ENCODE results near the gene MYO1A.

DNA sequence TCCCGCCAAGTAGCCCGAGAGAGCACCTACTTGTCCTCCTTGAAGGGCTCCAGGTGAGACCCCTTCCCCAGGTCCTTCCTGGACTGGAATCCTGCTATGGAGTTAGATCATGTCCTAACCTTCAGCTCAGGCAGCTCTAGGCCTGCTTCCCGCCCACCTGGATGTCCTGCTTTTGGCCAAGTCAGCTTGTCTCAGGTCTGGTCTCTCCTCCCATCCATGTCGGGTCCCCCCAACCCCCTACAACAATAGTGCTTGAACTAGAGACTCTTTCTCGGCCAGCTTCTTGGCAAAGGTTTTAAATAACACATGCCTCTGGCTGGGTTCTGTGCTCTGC, 42.6 kb upstream of the MYO1A start:
- TF ChIP-seq CHD2 (IDR thresholded peaks at IDR 0.05; ENCODE audit: low read length, partially characterized antibody) (no peak), POLR2A (IDR thresholded peaks at IDR 0.05; ENCODE audit: low read length) (no peak), POLR2AphosphoS2 (conservative IDR thresholded peaks at IDR 0.05; ENCODE audit: low read length) (no peak), EP300 (IDR thresholded peaks at IDR 0.05) (no peak), RCOR1 (IDR thresholded peaks at IDR 0.05; ENCODE audit: low read depth, low read length) (no peak), ZFP36 (IDR thresholded peaks at IDR 0.05; ENCODE audit: borderline replicate concordance, partially characterized antibody) (no peak), MAZ (IDR thresholded peaks at IDR 0.05; ENCODE audit: borderline replicate concordance, low read depth, low read length) (no peak), RNF2 (IDR thresholded peaks at IDR 0.05; ENCODE audit: borderline replicate concordance, low read depth) (no peak), KDM5A (IDR thresholded peaks at IDR 0.05) (no peak), RFX5 (IDR thresholded peaks at IDR 0.05) (no peak)
- TF ChIP-seq, protein P1, sequence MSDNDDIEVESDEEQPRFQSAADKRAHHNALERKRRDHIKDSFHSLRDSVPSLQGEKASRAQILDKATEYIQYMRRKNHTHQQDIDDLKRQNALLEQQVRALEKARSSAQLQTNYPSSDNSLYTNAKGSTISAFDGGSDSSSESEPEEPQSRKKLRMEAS (IDR thresholded peaks at IDR 0.05), result no peak
- TF ChIP-seq, protein P2, sequence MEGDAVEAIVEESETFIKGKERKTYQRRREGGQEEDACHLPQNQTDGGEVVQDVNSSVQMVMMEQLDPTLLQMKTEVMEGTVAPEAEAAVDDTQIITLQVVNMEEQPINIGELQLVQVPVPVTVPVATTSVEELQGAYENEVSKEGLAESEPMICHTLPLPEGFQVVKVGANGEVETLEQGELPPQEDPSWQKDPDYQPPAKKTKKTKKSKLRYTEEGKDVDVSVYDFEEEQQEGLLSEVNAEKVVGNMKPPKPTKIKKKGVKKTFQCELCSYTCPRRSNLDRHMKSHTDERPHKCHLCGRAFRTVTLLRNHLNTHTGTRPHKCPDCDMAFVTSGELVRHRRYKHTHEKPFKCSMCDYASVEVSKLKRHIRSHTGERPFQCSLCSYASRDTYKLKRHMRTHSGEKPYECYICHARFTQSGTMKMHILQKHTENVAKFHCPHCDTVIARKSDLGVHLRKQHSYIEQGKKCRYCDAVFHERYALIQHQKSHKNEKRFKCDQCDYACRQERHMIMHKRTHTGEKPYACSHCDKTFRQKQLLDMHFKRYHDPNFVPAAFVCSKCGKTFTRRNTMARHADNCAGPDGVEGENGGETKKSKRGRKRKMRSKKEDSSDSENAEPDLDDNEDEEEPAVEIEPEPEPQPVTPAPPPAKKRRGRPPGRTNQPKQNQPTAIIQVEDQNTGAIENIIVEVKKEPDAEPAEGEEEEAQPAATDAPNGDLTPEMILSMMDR (IDR thresholded peaks at IDR 0.05), result no peak
